Caco-2 (cell line): Measurements from ENCODE around the gene SHROOM4. TPM values are rescaled to one million over a fixed set of nuclear protein-coding genes. Genes with fewer than 3 reads are reported as not detected.

ENCODE experiments used
- BruUV-seq: library from RNA; stranded (reverse); fragments of 400-500 nt; replicated peaks from 2 replicates; lab custom pipeline; 2021; lab: Mats Ljungman, UMichigan
- CTCF ChIA-PET: fragments of 300-600 bp; sonication (Branson Sonifier 250); formaldehyde crosslinking; loops from one replicate; lab custom pipeline; 2022; ENCODE audit warnings: antibody characterized with exemption; lab: Charles Lee
- POLR2A ChIA-PET: fragments of 300-600 bp; sonication (Branson Sonifier 250); formaldehyde crosslinking; loops from one replicate; lab custom pipeline; 2022; ENCODE audit warnings: antibody characterized with exemption; lab: Charles Lee
- DNase-seq, 2 experiments: peaks; one replicate each; pipeline versions ENCODE4 v3.0.0 to v3.0.0-alpha.2; 2020 to 2022
- H3K27me3 ChIP-seq: replicated peaks from 2 replicates; pipeline ENCODE4 v1.6.0; 2011; ENCODE audit warnings: low read length; ENCODE audit not compliant: control insufficient read depth, insufficient read depth
- H3K36me3 ChIP-seq: 2 replicates; pipeline ENCODE4 v1.5.1; 2011; ENCODE audit warnings: low read length; ENCODE audit not compliant: control insufficient read depth, insufficient read depth
- H3K4me1 ChIP-seq: fragments of 250-450 bp; sonication (Bioruptor Pico); 2 replicates; pipeline ENCODE4 v1.5.1; 2020; ENCODE audit warnings: mild to moderate bottlenecking
- H3K4me3 ChIP-seq: 2 replicates; pipeline ENCODE4 v1.5.1; 2011; ENCODE audit warnings: low read depth, mild to moderate bottlenecking, control low read depth, low read length
- H3K9me3 ChIP-seq: fragments of 250-450 bp; sonication (Bioruptor Pico); 2 replicates; pipeline ENCODE4 v1.5.1; 2020; ENCODE audit warnings: mild to moderate bottlenecking, moderate library complexity
- H3K27ac Mint-ChIP-seq: one replicate; pipeline ENCODE4 v1.8.0; 2022; ENCODE audit warnings: mixed read lengths; ENCODE audit not compliant: unreplicated experiment
- H3K27me3 Mint-ChIP-seq: one replicate; pipeline ENCODE4 v1.8.0; 2022; ENCODE audit warnings: mixed read lengths; ENCODE audit not compliant: insufficient read depth, unreplicated experiment
- H3K36me3 Mint-ChIP-seq: one replicate; pipeline ENCODE4 v1.8.0; 2022; ENCODE audit warnings: mild to moderate bottlenecking, mixed read lengths; ENCODE audit not compliant: insufficient read depth, unreplicated experiment
- H3K4me1 Mint-ChIP-seq: one replicate; pipeline ENCODE4 v1.8.0; 2022; ENCODE audit warnings: low read depth, mixed read lengths; ENCODE audit not compliant: unreplicated experiment
- H3K4me3 Mint-ChIP-seq: one replicate; pipeline ENCODE4 v1.8.0; 2022; ENCODE audit warnings: mild to moderate bottlenecking, moderate library complexity, mixed read lengths; ENCODE audit not compliant: unreplicated experiment
- H3K9me3 Mint-ChIP-seq: one replicate; pipeline ENCODE4 v1.8.0; 2022; ENCODE audit warnings: mixed read lengths; ENCODE audit not compliant: unreplicated experiment
- intact Hi-C: fragments of 100-400 bp; cut with micrococcal nuclease; formaldehyde crosslinking; loops from one replicate; pipeline ENCODE4 v1.10.0; 2022; ENCODE audit not compliant: unreplicated experiment
- total RNA-seq: library from RNA; stranded (reverse); gene quantifications from 2 replicates; pipeline ENCODE4 v1.2.3, GENCODE V29; 2022
- TF ChIP-seq, protein P1 (sequence below), 2 experiments: fragments of 200-600 bp in 1 of 2; IDR thresholded peaks; 1 replicate in 1 of 2; 2 replicates in 1 of 2; pipeline versions ENCODE4 v1.5.1 to v1.8.0; 2011 to 2022; ENCODE audit warnings: antibody characterized with exemption in 1 of 2, control low read depth in 1 of 2, inconsistent platforms in 1 of 2, low read depth in 1 of 2, low read length in 1 of 2, mild to moderate bottlenecking in 1 of 2, moderate library complexity in 1 of 2; ENCODE audit not compliant: insufficient read depth in 1 of 2, severe bottlenecking in 1 of 2, unreplicated experiment in 1 of 2

The SHROOM4 gene
- total RNA-seq, 1 experiment from 2014 or later: 0.09 TPM

DNA sequence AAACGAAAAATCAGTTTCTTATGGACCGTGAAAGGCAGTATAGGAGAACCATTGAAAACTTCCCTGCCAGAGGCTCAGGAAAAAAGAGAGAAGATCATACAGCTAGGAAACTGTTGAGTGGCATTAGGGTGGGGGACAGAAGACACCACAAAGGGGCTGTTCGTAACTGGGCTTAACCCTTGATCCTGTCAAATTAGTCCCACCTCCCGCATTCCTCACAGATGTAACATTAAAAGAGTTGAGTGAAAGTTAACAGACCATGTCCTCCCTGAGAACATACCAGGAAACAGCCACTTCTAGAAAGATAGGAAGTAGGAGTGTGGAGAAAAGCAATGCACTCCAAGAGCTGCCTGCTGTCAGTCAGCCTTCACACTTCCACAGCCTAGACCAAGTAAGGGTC lies 8.7 kb downstream of the SHROOM4 start:
- BruUV-seq: no TSS peak
- Mint-ChIP-seq H3K9me3 (no peaks in the 10 kb centered on the region), H3K27me3 (no peaks in the 10 kb centered on the region), H3K27ac (no peak overlapping the region), H3K36me3 (no peaks in the 10 kb centered on the region), H3K4me1 (no peaks in the 10 kb centered on the region), H3K4me3 (no peak overlapping the region)
- Histone ChIP-seq H3K27me3 (no peaks in the 10 kb centered on the region), H3K9me3 (no peaks in the 10 kb centered on the region), H3K4me1 (no peaks in the 10 kb centered on the region), H3K36me3 (no peaks in the 10 kb centered on the region), H3K4me3 (no peak overlapping the region)
- TF ChIP-seq, protein P1, sequence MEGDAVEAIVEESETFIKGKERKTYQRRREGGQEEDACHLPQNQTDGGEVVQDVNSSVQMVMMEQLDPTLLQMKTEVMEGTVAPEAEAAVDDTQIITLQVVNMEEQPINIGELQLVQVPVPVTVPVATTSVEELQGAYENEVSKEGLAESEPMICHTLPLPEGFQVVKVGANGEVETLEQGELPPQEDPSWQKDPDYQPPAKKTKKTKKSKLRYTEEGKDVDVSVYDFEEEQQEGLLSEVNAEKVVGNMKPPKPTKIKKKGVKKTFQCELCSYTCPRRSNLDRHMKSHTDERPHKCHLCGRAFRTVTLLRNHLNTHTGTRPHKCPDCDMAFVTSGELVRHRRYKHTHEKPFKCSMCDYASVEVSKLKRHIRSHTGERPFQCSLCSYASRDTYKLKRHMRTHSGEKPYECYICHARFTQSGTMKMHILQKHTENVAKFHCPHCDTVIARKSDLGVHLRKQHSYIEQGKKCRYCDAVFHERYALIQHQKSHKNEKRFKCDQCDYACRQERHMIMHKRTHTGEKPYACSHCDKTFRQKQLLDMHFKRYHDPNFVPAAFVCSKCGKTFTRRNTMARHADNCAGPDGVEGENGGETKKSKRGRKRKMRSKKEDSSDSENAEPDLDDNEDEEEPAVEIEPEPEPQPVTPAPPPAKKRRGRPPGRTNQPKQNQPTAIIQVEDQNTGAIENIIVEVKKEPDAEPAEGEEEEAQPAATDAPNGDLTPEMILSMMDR (IDR thresholded peaks at IDR 0.05; ENCODE audit: insufficient read depth in 1 of 2, low read depth in 1 of 2, low read length in 1 of 2, severe bottlenecking in 1 of 2, unreplicated experiment in 1 of 2): no peak
- CTCF ChIA-PET: no interaction called here
- no peak for DNase-seq
- POLR2A ChIA-PET: no interaction called here
- intact Hi-C loops: no loop called here

DNA sequence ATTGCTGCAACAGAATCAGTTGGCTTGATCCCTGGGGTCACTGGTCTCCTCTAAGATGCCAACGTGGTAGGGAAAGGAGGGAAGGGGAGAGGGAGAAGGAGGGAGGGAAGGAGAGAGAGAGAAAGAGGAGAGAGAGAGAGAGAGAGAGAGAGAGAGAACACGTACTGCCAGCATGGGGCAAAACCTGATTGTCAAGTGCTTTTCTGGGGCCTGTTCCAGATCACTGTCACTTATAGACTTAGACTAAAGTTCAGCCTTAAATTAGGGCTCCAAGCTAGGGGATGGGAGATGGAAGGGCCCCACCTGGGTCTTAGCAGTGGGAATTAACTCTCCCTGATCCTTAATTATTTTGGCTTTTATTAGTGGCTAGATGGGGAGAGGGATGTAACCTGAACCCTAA lies 12.9 kb downstream of the SHROOM4 start:
- intact Hi-C loops: no loop called here
- Mint-ChIP-seq H3K36me3 (no peaks in the 10 kb centered on the region), H3K4me1 (peaks cover 9% of the 10 kb centered on the region), H3K27ac (no peak overlapping the region), H3K9me3 (no peaks in the 10 kb centered on the region), H3K4me3 (no peak overlapping the region), H3K27me3 (no peaks in the 10 kb centered on the region)
- CTCF ChIA-PET: no interaction called here
- no peak for DNase-seq
- no TSS peak for BruUV-seq
- Histone ChIP-seq H3K27me3 (no peaks in the 10 kb centered on the region), H3K4me3 (no peak overlapping the region), H3K36me3 (no peaks in the 10 kb centered on the region), H3K9me3 (no peaks in the 10 kb centered on the region), H3K4me1 (peaks cover 7% of the 10 kb centered on the region; the same call in 1 of the 2 replicates)
- POLR2A ChIA-PET: no interaction called here
- TF ChIP-seq, protein P1 (IDR thresholded peaks at IDR 0.05; ENCODE audit: insufficient read depth in 1 of 2, low read depth in 1 of 2, low read length in 1 of 2, severe bottlenecking in 1 of 2, unreplicated experiment in 1 of 2): no peak

DNA sequence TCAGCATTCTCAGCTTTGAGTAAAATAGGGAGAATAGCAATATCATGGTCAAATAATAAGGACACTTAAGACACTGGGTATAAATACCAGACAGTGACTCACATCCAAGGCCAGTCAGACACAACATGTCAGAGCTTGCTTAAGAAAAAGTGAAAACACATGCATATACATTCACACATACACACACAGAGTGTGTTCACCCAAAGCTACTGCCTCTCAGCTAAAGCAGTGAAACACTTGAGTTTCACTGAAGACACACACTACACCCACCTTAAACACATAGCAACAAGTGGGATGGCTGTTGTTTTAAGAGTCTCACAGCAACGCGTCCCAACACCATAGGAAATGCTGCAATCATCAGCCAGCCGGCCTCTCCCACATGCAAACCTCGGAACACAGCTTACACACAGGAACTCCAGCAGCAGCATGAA lies 14.4 kb downstream of the SHROOM4 start:
- H3K36me3 Mint-ChIP-seq: no peaks in the 10 kb centered on the region
- H3K27me3 Mint-ChIP-seq: no peaks in the 10 kb centered on the region
- intact Hi-C loops: no loop called here
- Histone ChIP-seq H3K27me3 (no peaks in the 10 kb centered on the region), H3K9me3 (no peaks in the 10 kb centered on the region), H3K4me3 (no peak overlapping the region), H3K36me3 (no peaks in the 10 kb centered on the region), H3K4me1 (peaks cover 7% of the 10 kb centered on the region; the same call in 1 of the 2 replicates)
- H3K27ac Mint-ChIP-seq: no peak overlapping the region
- no TSS peak for BruUV-seq
- DNase-seq: no peak
- H3K9me3 Mint-ChIP-seq: no peaks in the 10 kb centered on the region
- TF ChIP-seq, protein P1 (IDR thresholded peaks at IDR 0.05; ENCODE audit: insufficient read depth in 1 of 2, low read depth in 1 of 2, low read length in 1 of 2, severe bottlenecking in 1 of 2, unreplicated experiment in 1 of 2): no peak
- ChIA-PET POLR2A (no interaction called here), CTCF (no interaction called here)
- H3K4me1 Mint-ChIP-seq: peaks cover 9% of the 10 kb centered on the region
- H3K4me3 Mint-ChIP-seq: no peak overlapping the region
